Astrocyte of the spinal cord (primary cell): ENCODE results near the gene ZNF669.
A peak's percentile ranks its signal among the peaks of the same experiment; 100 is the strongest.

Source experiments
- DNase-seq: peaks from one replicate; pipeline ENCODE4 v3.0.0; 2011; ENCODE audit warnings: low read depth, low spot score
- H3K4me3 ChIP-seq: 2 replicates; pipeline ENCODE4 v1.5.1; 2011; ENCODE audit warnings: low read depth, mild to moderate bottlenecking, low read length, moderate library complexity
- CTCF ChIP-seq: IDR thresholded peaks from 2 replicates; pipeline ENCODE4 v1.5.1; 2012; ENCODE audit warnings: low read depth, mild to moderate bottlenecking, low read length, inconsistent platforms
- in situ Hi-C: cut with HindIII; loops from 2 replicates; pipeline ENCODE4 v1.10.0; 2017; ENCODE audit warnings: low sequenced_read_pairs

The ZNF669 gene

GRCh38 chr1:247113733-247114271 lies 9.6 kb upstream of the ZNF669 start:
- TF ChIP-seq CTCF = no peak
- in situ Hi-C loops = no loop called here
- H3K4me3 ChIP-seq = no peak overlapping the region
- DNase-seq = no peak

GRCh38 chr1:247113094-247113497 lies 8.9 kb upstream of the ZNF669 start:
- no peak overlapping the region for H3K4me3 ChIP-seq
- DNase-seq = peak; percentile 23
- TF ChIP-seq CTCF = no peak
- in situ Hi-C loops = no loop called here

GRCh38 chr1:247112479-247112781 lies 8.3 kb upstream of the ZNF669 start:
- TF ChIP-seq CTCF = no peak
- H3K4me3 ChIP-seq = no peak overlapping the region
- DNase-seq = no peak
- in situ Hi-C loops = no loop called here

- DNase-seq = peak; percentile 13
Observed at GRCh38 chr1:247111700-247112478, 7.7 kb upstream of the ZNF669 start.

GRCh38 chr1:247111259-247111699 lies 7.1 kb upstream of the ZNF669 start:
- in situ Hi-C loops = no loop called here
- DNase-seq = no peak
- TF ChIP-seq CTCF = no peak
- H3K4me3 ChIP-seq = peak overlapping the region; percentile 49

More at GRCh38 chr1:247111700-247112478, 7.7 kb upstream of the ZNF669 start:
- in situ Hi-C loops = no loop called here
- H3K4me3 ChIP-seq = peak overlapping the region; percentile 49
- TF ChIP-seq CTCF = no peak

- H3K4me3 ChIP-seq = peak overlapping the region; percentile 49
- in situ Hi-C loops = no loop called here
- TF ChIP-seq CTCF = no peak
- no peak for DNase-seq
Observed at GRCh38 chr1:247110627-247111258, 6.6 kb upstream of the ZNF669 start.
